K562 (cell line): ENCODE data around the gene MAML3. TPM values are rescaled to one million over a fixed set of nuclear protein-coding genes. Genes with fewer than 3 reads are reported as not detected.

Source experiments
- ATAC-seq: fragments of 200-7000 bp; cut with Tn5 transposase; 3 replicates; pipeline ENCODE4 v1.9.1; 2020; ENCODE audit warnings: moderate library complexity
- BruUV-seq: library from RNA; stranded (reverse); fragments of 400-500 nt; replicated peaks from 2 replicates; lab custom pipeline; 2021; lab: Mats Ljungman, UMichigan
- CTCF ChIA-PET: fragments of 300-600 bp; formaldehyde crosslinking; extraction: SDS; loops from one replicate; lab custom pipeline; 2021; ENCODE audit warnings: low intra/inter-chr PET ratio; lab: Yijun Ruan, JAX
- POLR2A ChIA-PET: fragments of 300-600, 350-650 bp; sonication (Branson Sonifier 250); formaldehyde crosslinking; extraction: SDS; loops from one replicate; lab custom pipeline; 2021; ENCODE audit warnings: antibody characterized with exemption, inconsistent platforms; lab: Yijun Ruan, JAX
- DNase-seq, 4 experiments: peaks; one replicate each; pipeline versions ENCODE4 v3.0.0 to v3.0.0-alpha.2; 2011 to 2018; ENCODE audit warnings: low spot score in 3 of 4, mixed read lengths in 3 of 4; ENCODE audit errors: extremely low read depth in 1 of 4
- FAIRE-seq: peaks from 2 replicates; lab custom pipeline; 2011; peaks lifted over from hg19 to GRCh38; lab: Jason Lieb, UNC
- H2AFZ ChIP-seq: 2 replicates; pipeline ENCODE4 v1.6.0; 2011; ENCODE audit warnings: low read depth, low read length, control low read depth, inconsistent platforms
- H3K27ac ChIP-seq: fragments of 200-600 bp; 3 replicates; pipeline ENCODE4 v1.8.0; 2011; ENCODE audit warnings: low read depth, mild to moderate bottlenecking, control low read depth, inconsistent platforms, low read length, moderate library complexity, mixed read lengths; ENCODE audit errors: extremely low read depth
- H3K27me3 ChIP-seq, 2 experiments: fragments of 300-600 bp in 1 of 2; 2 replicates in 1 of 2; 3 replicates in 1 of 2; pipeline versions ENCODE4 v1.6.0 to v1.8.0; 2011; ENCODE audit warnings: inconsistent platforms in 2 of 2, low read length in 2 of 2, mild to moderate bottlenecking in 1 of 2, mixed read lengths in 1 of 2, moderate library complexity in 1 of 2; ENCODE audit not compliant: control insufficient read depth in 2 of 2, insufficient read depth in 2 of 2
- H3K36me3 ChIP-seq: fragments of 300-600 bp; 3 replicates; pipeline ENCODE4 v1.8.0; 2011; ENCODE audit warnings: mild to moderate bottlenecking, low read length, inconsistent platforms; ENCODE audit not compliant: control insufficient read depth, insufficient read depth
- H3K4me1 ChIP-seq, 2 experiments: fragments of 200-600 bp in 1 of 2; replicated peaks in 1 of 2; 2 replicates in 1 of 2; 3 replicates in 1 of 2; pipeline versions ENCODE4 v1.5.1 to v1.8.0; 2011; ENCODE audit warnings: inconsistent platforms in 2 of 2, low read length in 2 of 2, mild to moderate bottlenecking in 1 of 2, mixed read lengths in 1 of 2, moderate library complexity in 1 of 2; ENCODE audit not compliant: control insufficient read depth in 2 of 2, insufficient read depth in 2 of 2
- H3K4me2 ChIP-seq: 2 replicates; pipeline ENCODE4 v1.6.1; 2011; ENCODE audit warnings: low read length, control low read depth, inconsistent platforms, mixed read lengths; ENCODE audit not compliant: insufficient read depth
- H3K4me3 ChIP-seq: fragments of 200-600 bp; sonication (generic), shearing (Covaris generic); 2 replicates; pipeline ENCODE4 v1.5.1; 2016; ENCODE audit warnings: control low read depth, inconsistent platforms
- H3K79me2 ChIP-seq: fragments of 200-600 bp; 3 replicates; pipeline ENCODE4 v1.8.0; 2011; ENCODE audit warnings: low read length, inconsistent platforms; ENCODE audit not compliant: control insufficient read depth, insufficient read depth
- H3K9ac ChIP-seq, 2 experiments: 2 replicates each; pipeline versions ENCODE4 v1.6.0 to v1.6.1; 2011; ENCODE audit warnings: low read depth in 2 of 2, low read length in 2 of 2, control low read depth in 1 of 2, inconsistent platforms in 1 of 2, mild to moderate bottlenecking in 1 of 2, mixed read lengths in 1 of 2; ENCODE audit not compliant: insufficient read depth in 1 of 2
- H3K9me1 ChIP-seq: one replicate; pipeline ENCODE4 v1.6.0; 2011; ENCODE audit warnings: inconsistent platforms, mild to moderate bottlenecking, low read length, moderate library complexity; ENCODE audit not compliant: control insufficient read depth, insufficient read depth
- H3K9me3 ChIP-seq: replicated peaks from 2 replicates; pipeline ENCODE4 v1.5.1; 2011; ENCODE audit warnings: low read depth, low read length, inconsistent platforms; ENCODE audit not compliant: control insufficient read depth, insufficient read depth
- H4K20me1 ChIP-seq: replicated peaks from 2 replicates; pipeline ENCODE4 v1.6.1; 2011; ENCODE audit warnings: low read length, inconsistent platforms, mixed read lengths; ENCODE audit not compliant: control insufficient read depth, insufficient read depth
- ARID2 ChIP-seq: fragments of 450-650 bp; IDR thresholded peaks from 2 replicates; pipeline ENCODE4 v1.6.1; 2017; ENCODE audit warnings: antibody characterized with exemption, mild to moderate bottlenecking
- BDP1 ChIP-seq: IDR thresholded peaks from 3 replicates; pipeline ENCODE4 v1.6.1; 2011; ENCODE audit not compliant: insufficient read length, insufficient read depth
- CHCHD3 ChIP-seq: fragments of 250-450 bp; sonication (Bioruptor Pico); IDR thresholded peaks from 2 replicates; pipeline ENCODE4 v2.1.2; 2022; ENCODE audit warnings: mild to moderate bottlenecking
- ETS2 ChIP-seq: IDR thresholded peaks from 2 replicates; pipeline ENCODE4 v1.6.1; 2016; ENCODE audit warnings: borderline replicate concordance, missing genetic modification characterization, mild to moderate bottlenecking, moderate library complexity, missing compliant biosample characterization; ENCODE audit not compliant: poor library complexity, severe bottlenecking
- ETV5 ChIP-seq: sonication (generic); formaldehyde crosslinking; IDR thresholded peaks from 2 replicates; pipeline ENCODE4 v1.4.0; 2020; ENCODE audit warnings: low read depth, mild to moderate bottlenecking, missing genetic modification reagents
- FOXA3 ChIP-seq, 2 experiments: fragments of 450-650 bp in 1 of 2; sonication (generic) in 1 of 2; formaldehyde crosslinking; IDR thresholded peaks in 1 of 2; conservative IDR thresholded peaks in 1 of 2; 2 replicates each; pipeline versions ENCODE4 v1.4.0 to v1.8.0; 2020 to 2022; ENCODE audit warnings: mild to moderate bottlenecking in 2 of 2, missing genetic modification reagents in 1 of 2
- HDAC2 ChIP-seq: fragments of 450-650 bp; IDR thresholded peaks from 2 replicates; pipeline ENCODE4 v1.6.1; 2016; ENCODE audit warnings: mild to moderate bottlenecking
- NR3C1 ChIP-seq: sonication (generic); formaldehyde crosslinking; IDR thresholded peaks from 2 replicates; pipeline ENCODE4 v1.8.1; 2022; ENCODE audit warnings: missing genetic modification reagents
- PTRF ChIP-seq: fragments of 450-650 bp; IDR thresholded peaks from 2 replicates; pipeline ENCODE4 v1.6.1; 2016; ENCODE audit warnings: mild to moderate bottlenecking, missing genetic modification characterization, missing compliant biosample characterization
- PTTG1 ChIP-seq: fragments of 450-650 bp; IDR thresholded peaks from 2 replicates; pipeline ENCODE4 v1.6.1; 2016; ENCODE audit warnings: low read depth, mild to moderate bottlenecking, missing genetic modification characterization, missing compliant biosample characterization
- RBM14 ChIP-seq: fragments of 200-400 bp; formaldehyde crosslinking; IDR thresholded peaks from 2 replicates; pipeline ENCODE4 v1.6.1; 2018; ENCODE audit warnings: low read depth, mild to moderate bottlenecking, low read length, moderate library complexity, borderline replicate concordance; ENCODE audit not compliant: insufficient read depth
- SMAD1 ChIP-seq: fragments of 150-350 bp; IDR thresholded peaks from 2 replicates; pipeline ENCODE4 v1.6.1; 2014; ENCODE audit warnings: low read length, low read depth; ENCODE audit not compliant: partially characterized antibody
- SMARCA4 ChIP-seq: fragments of 450-650 bp; IDR thresholded peaks from 2 replicates; pipeline ENCODE4 v1.6.1; 2016
- STAT5A ChIP-seq: IDR thresholded peaks from 2 replicates; pipeline ENCODE4 v1.6.1; 2012; ENCODE audit warnings: low read length, inconsistent platforms, borderline replicate concordance
- ZNF3 ChIP-seq: fragments of 250-450 bp; sonication (Bioruptor Pico); IDR thresholded peaks from 2 replicates; pipeline ENCODE4 v1.5.0; 2021; ENCODE audit warnings: mild to moderate bottlenecking, moderate library complexity
- ZNF584 ChIP-seq: fragments of 200-800 bp; sonication (Bioruptor generic); IDR thresholded peaks from 2 replicates; pipeline ENCODE4 v1.6.1; 2016; ENCODE audit warnings: low read depth, mild to moderate bottlenecking, missing genetic modification characterization, missing compliant biosample characterization
- ZNF76 ChIP-seq: fragments of 250-450 bp; sonication (Bioruptor Pico); IDR thresholded peaks from 2 replicates; pipeline ENCODE4 v1.4.0; 2020; ENCODE audit warnings: mild to moderate bottlenecking, moderate library complexity, borderline replicate concordance
- in situ Hi-C: fragments of 300-500 bp; cut with MboI; formaldehyde crosslinking; loops from 4 replicates; pipeline ENCODE4 v1.15.0; 2018; ENCODE audit warnings: inconsistent platforms, mixed read lengths
- intact Hi-C: fragments of 100-400 bp; cut with micrococcal nuclease; formaldehyde crosslinking; loops from 2 replicates; pipeline ENCODE4 v1.14.2; 2022
- polyA plus RNA-seq, 8 experiments: library from polyadenylated mRNA; depleted of rRNA in 4 of 8; stranded (reverse) in 5 of 8; unstranded in 3 of 8; fragments of >200 nt; fragmentation: Nextera tagmentation in 2 of 8; fragmentation: Illumina TruSeq in 1 of 8; extraction: Ambion mirVana in 2 of 8; extraction: Trizol in 1 of 8; gene quantifications; 2 replicates each; pipeline versions ENCODE4 v1.2.1 to v1.2.3, GENCODE V29; 2011 to 2014; ENCODE audit warnings: inconsistent platforms in 1 of 8, missing spikeins in 1 of 8
- total RNA-seq, 7 experiments: library from RNA; depleted of rRNA in 6 of 7; stranded (reverse); fragments of >200 nt in 6 of 7; fragmentation: Illumina TruSeq in 2 of 7; extraction: Trizol in 2 of 7; gene quantifications; 2 replicates each; pipeline versions ENCODE4 v1.2.1 to v1.2.3, GENCODE V29; 2011 to 2021; ENCODE audit warnings: low replicate concordance in 1 of 7
- TF ChIP-seq, protein P1 (sequence below): sonication (generic); formaldehyde crosslinking; IDR thresholded peaks from 2 replicates; pipeline ENCODE4 v1.8.0; 2023; ENCODE audit warnings: mild to moderate bottlenecking, missing genetic modification reagents

Gene MAML3
- total and polyA plus RNA-seq, 9 of the 15 experiments (the other 6 are each of a cell fraction or from before 2014, with no cell fraction given), result 0.01 to 0.55 (median 0.25) TPM

GRCh38 chr4:139853309-139853708 is 300.7 kb downstream of the MAML3 start:
- Histone ChIP-seq H3K9me3 (no peaks in the 10 kb centered on the region), H3K4me1 (no peaks in the 10 kb centered on the region), H2AFZ (no peak overlapping the region), H3K9me1 (no peaks in the 10 kb centered on the region), H3K4me3 (no peak overlapping the region), H3K36me3 (no peaks in the 10 kb centered on the region), H3K4me2 (no peak overlapping the region), H3K27ac (no peak overlapping the region), H3K9ac (no peak overlapping the region), H3K27me3 (peaks cover 11 to 16% of the 10 kb centered on the region in 2 experiments), H3K79me2 (no peaks in the 10 kb centered on the region), H4K20me1 (0 out of 2 replicates have a peak, but pooled peaks cover 3% of the 10 kb centered on the region)
- CTCF ChIA-PET, result no interaction called here
- DNase-seq, result no peak
- TF ChIP-seq PTRF (tag) (no peak), SMAD1 (no peak), NR3C1 (no peak), ZNF3 (CRISPR knock-in tag) (no peak), HDAC2 (no peak), ZNF584 (no peak), ETV5 (CRISPR knock-in tag) (no peak), RBM14 (no peak), SMARCA4 (no peak), BDP1 (no peak), CHCHD3 (CRISPR knock-in tag) (no peak), ZNF76 (CRISPR knock-in tag) (no peak), FOXA3 (CRISPR knock-in tag; conservative IDR thresholded peaks at IDR 0.05 in 1 of 2, IDR thresholded peaks at IDR 0.05 in 1 of 2) (no peak), ARID2 (no peak), PTTG1 (tag) (no peak), ETS2 (tag) (no peak), STAT5A (no peak)
- TF ChIP-seq, protein P1, sequence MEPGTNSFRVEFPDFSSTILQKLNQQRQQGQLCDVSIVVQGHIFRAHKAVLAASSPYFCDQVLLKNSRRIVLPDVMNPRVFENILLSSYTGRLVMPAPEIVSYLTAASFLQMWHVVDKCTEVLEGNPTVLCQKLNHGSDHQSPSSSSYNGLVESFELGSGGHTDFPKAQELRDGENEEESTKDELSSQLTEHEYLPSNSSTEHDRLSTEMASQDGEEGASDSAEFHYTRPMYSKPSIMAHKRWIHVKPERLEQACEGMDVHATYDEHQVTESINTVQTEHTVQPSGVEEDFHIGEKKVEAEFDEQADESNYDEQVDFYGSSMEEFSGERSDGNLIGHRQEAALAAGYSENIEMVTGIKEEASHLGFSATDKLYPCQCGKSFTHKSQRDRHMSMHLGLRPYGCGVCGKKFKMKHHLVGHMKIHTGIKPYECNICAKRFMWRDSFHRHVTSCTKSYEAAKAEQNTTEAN, result no peak
- POLR2A ChIA-PET, result no interaction called here
- no TSS peak for BruUV-seq
- no peak for FAIRE-seq
- in situ Hi-C loops (no loop called here), intact Hi-C loops (no loop called here)
- ATAC-seq, result no peak
